PC-9 (cell line): ENCODE results near the gene JARID2. TPM values are rescaled to one million over a fixed set of nuclear protein-coding genes. Genes with fewer than 3 reads are reported as not detected.

Experiments used
- BruUV-seq: library from RNA; stranded (reverse); fragments of 400-500 nt; replicated peaks from 2 replicates; lab custom pipeline; 2021; lab: Mats Ljungman, UMichigan
- CTCF ChIA-PET: fragments of 300-600 bp; sonication (Branson Sonifier 250); formaldehyde crosslinking; loops from one replicate; lab custom pipeline; 2022; ENCODE audit warnings: antibody characterized with exemption; lab: Charles Lee
- POLR2A ChIA-PET: fragments of 300-600 bp; sonication (Branson Sonifier 250); formaldehyde crosslinking; loops from one replicate; lab custom pipeline; 2022; ENCODE audit warnings: antibody characterized with exemption; ENCODE audit not compliant: unreplicated experiment; lab: Charles Lee
- DNase-seq, 2 experiments: peaks; one replicate each; pipeline versions ENCODE4 v3.0.0 to v3.0.0-alpha.2; 2015 to 2022; ENCODE audit warnings: mixed read lengths in 1 of 2
- H2AFZ ChIP-seq: fragments of 200-600 bp; sonication (generic); 2 replicates; pipeline ENCODE4 v1.8.1; 2017; ENCODE audit warnings: antibody characterized with exemption
- H3F3A ChIP-seq: fragments of 200-600 bp; sonication (generic); 2 replicates; pipeline ENCODE4 v1.8.1; 2017; ENCODE audit warnings: antibody characterized with exemption, mild to moderate bottlenecking, low read depth; ENCODE audit not compliant: insufficient read depth
- H3K27ac ChIP-seq: fragments of 200-600 bp; sonication (generic); 2 replicates; pipeline ENCODE4 v1.6.1; 2016; ENCODE audit warnings: mixed run types
- H3K27me3 ChIP-seq: fragments of 200-600 bp; sonication (generic); 2 replicates; pipeline ENCODE4 v1.6.1; 2016; ENCODE audit warnings: low read depth, mixed run types; ENCODE audit not compliant: insufficient read depth
- H3K36me3 ChIP-seq: fragments of 200-600 bp; sonication (generic); 2 replicates; pipeline ENCODE4 v1.6.1; 2016; ENCODE audit warnings: low read depth, mixed run types
- H3K4me1 ChIP-seq: fragments of 200-600 bp; sonication (generic); replicated peaks from 2 replicates; pipeline ENCODE4 v1.6.1; 2016; ENCODE audit warnings: mixed run types; ENCODE audit not compliant: insufficient read depth
- H3K4me2 ChIP-seq: fragments of 200-600 bp; sonication (generic); 2 replicates; pipeline ENCODE4 v1.6.1; 2017; ENCODE audit warnings: mixed run types
- H3K4me3 ChIP-seq: fragments of 200-600 bp; sonication (generic); 2 replicates; pipeline ENCODE4 v1.6.1; 2016; ENCODE audit warnings: mixed run types
- H3K79me2 ChIP-seq: fragments of 200-600 bp; sonication (generic); 2 replicates; pipeline ENCODE4 v1.6.1; 2017; ENCODE audit warnings: low read depth, mixed run types
- H3K9me2 ChIP-seq: fragments of 200-600 bp; sonication (generic); 2 replicates; pipeline ENCODE4 v1.8.1; 2017; ENCODE audit warnings: mild to moderate bottlenecking; ENCODE audit not compliant: insufficient read depth
- H3K9me3 ChIP-seq: fragments of 200-600 bp; sonication (generic); 2 replicates; pipeline ENCODE4 v1.8.1; 2016; ENCODE audit warnings: low read depth; ENCODE audit not compliant: insufficient read depth
- H4K20me1 ChIP-seq: fragments of 200-600 bp; sonication (generic); 2 replicates; pipeline ENCODE4 v1.8.1; 2017; ENCODE audit not compliant: insufficient read depth
- CTCF ChIP-seq: fragments of 200-600 bp; sonication (generic); conservative IDR thresholded peaks from 2 replicates; pipeline ENCODE4 v1.6.1; 2017; ENCODE audit warnings: mixed run types, antibody characterized with exemption, mild to moderate bottlenecking, moderate library complexity
- EZH2 ChIP-seq: fragments of 200-600 bp; sonication (generic); IDR thresholded peaks from 2 replicates; pipeline ENCODE4 v1.8.0; 2017; ENCODE audit warnings: antibody characterized with exemption, low read depth
- intact Hi-C: fragments of 100-400 bp; cut with micrococcal nuclease; formaldehyde crosslinking; loops from one replicate; pipeline ENCODE4 v1.10.0; 2022; ENCODE audit not compliant: unreplicated experiment
- total RNA-seq: library from RNA; stranded (reverse); gene quantifications from 2 replicates; pipeline ENCODE4 v1.2.3, GENCODE V29; 2021

Gene JARID2
- total RNA-seq, 1 experiment from 2014 or later: 35.0 TPM

- no peak for TF ChIP-seq EZH2
- TF ChIP-seq CTCF: no peak
- 0 out of 2 replicates have a peak, but pooled peaks cover 3% of the 10 kb centered on the region for H3K36me3 ChIP-seq
- ChIA-PET CTCF (interaction anchor here (0.6 kb wide), 1 partner anchor 166 kb away, joined by 3 read pairs; no protein-coding TSS in a partner anchor), POLR2A (no interaction called here)
- H3K9me2 ChIP-seq: no peaks in the 10 kb centered on the region
- BruUV-seq: no TSS peak
- peaks cover 22% of the 10 kb centered on the region; the same call in 1 of the 2 replicates for H4K20me1 ChIP-seq
- no peaks in the 10 kb centered on the region for H3K9me3 ChIP-seq
- H3K4me3 ChIP-seq: no peak overlapping the region
- H2AFZ ChIP-seq: no peak overlapping the region
- peaks cover 80% of the 10 kb centered on the region for H3K79me2 ChIP-seq
- intact Hi-C loops: no loop called here
- no peak overlapping the region for H3K4me2 ChIP-seq
- H3F3A ChIP-seq: peaks cover 27% of the 10 kb centered on the region
- no peaks in the 10 kb centered on the region for H3K27me3 ChIP-seq
- DNase-seq: peak in 1 of 2 experiments; percentile 12
- H3K27ac ChIP-seq: no peak overlapping the region
- H3K4me1 ChIP-seq: peaks cover 33% of the 10 kb centered on the region
Observed at GRCh38 chr6:15429141-15430110, 183.6 kb downstream of the JARID2 start.

DNA sequence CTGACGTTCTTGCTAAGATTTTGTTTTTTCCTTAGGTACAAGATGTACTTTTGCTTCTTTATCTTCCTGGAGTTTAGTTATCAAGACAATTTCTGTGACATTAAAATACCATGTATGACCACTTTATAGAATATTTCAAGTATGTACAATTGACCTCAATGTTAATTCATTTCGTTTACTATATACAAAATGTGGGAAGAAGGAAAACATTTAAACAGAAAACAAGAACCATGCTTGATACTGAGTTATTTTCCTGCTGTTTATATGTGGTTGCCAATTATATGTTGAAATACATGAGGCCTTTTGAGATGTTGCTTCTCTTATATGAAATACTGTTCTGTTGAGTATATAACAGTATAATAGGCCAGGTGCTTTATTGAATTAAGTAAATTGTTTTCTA is 184.3 kb downstream of the JARID2 start:
- Histone ChIP-seq H3F3A (peaks cover 22% of the 10 kb centered on the region), H3K4me2 (no peak overlapping the region), H2AFZ (no peak overlapping the region), H4K20me1 (peaks cover 22% of the 10 kb centered on the region; the same call in 1 of the 2 replicates), H3K27ac (no peak overlapping the region), H3K9me2 (no peaks in the 10 kb centered on the region), H3K9me3 (no peaks in the 10 kb centered on the region), H3K36me3 (0 out of 2 replicates have a peak, but pooled peaks cover 3% of the 10 kb centered on the region), H3K4me3 (no peak overlapping the region), H3K4me1 (peaks cover 41% of the 10 kb centered on the region), H3K27me3 (no peaks in the 10 kb centered on the region), H3K79me2 (peaks cover 80% of the 10 kb centered on the region)
- ChIA-PET POLR2A (no interaction called here), CTCF (no interaction called here)
- TF ChIP-seq CTCF (no peak), EZH2 (no peak)
- no TSS peak for BruUV-seq
- DNase-seq: no peak
- intact Hi-C loops: no loop called here

DNA sequence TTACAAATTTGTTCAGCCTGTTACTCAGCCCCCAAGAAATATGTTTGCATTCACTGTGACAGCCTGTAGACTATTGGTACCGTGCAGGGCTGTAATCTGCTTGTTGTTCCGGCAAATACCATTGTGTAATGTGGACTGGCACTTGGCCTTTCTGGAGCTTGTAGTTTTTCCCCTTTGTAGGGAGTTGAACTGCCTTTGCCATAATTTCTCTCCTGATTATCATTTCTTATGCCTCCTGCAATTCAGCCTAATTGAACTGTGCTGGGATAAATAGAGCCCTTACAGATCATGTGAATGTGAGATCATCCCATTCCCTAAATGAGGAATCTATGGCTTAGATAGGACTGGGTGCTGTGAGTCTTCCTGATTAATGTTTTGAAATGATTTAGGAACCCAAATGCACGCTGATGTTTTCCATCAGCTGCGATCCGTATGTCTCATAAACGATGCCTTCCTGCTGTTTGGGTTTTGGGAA is 185.1 kb downstream of the JARID2 start:
- CTCF ChIA-PET: interaction anchor here (0.5 kb wide), 1 partner anchor 957 kb away, joined by 4 read pairs; no protein-coding TSS in a partner anchor
- Histone ChIP-seq H3K9me2 (no peaks in the 10 kb centered on the region), H3K4me3 (no peak overlapping the region), H4K20me1 (peaks cover 22% of the 10 kb centered on the region; the same call in 1 of the 2 replicates), H3K79me2 (peaks cover 80% of the 10 kb centered on the region), H3K9me3 (no peaks in the 10 kb centered on the region), H2AFZ (no peak overlapping the region), H3K36me3 (0 out of 2 replicates have a peak, but pooled peaks cover 3% of the 10 kb centered on the region), H3K4me2 (peak overlapping the region; percentile 89), H3K27ac (peak overlapping the region; percentile 76), H3K4me1 (peaks cover 44% of the 10 kb centered on the region), H3K27me3 (no peaks in the 10 kb centered on the region), H3F3A (peaks cover 22% of the 10 kb centered on the region)
- intact Hi-C loops: no loop called here
- POLR2A ChIA-PET: interaction anchor here (0.6 to 0.7 kb wide), 2 partner anchors 38 to 780 kb away, joined by 3 read pairs; no protein-coding TSS in a partner anchor
- TF ChIP-seq CTCF (no peak), EZH2 (no peak)
- BruUV-seq: no TSS peak
- DNase-seq: no peak
